GM19328 (cell line): Measurements from ENCODE around the gene RAB44.
"Not testable (repeated sequence)": the region's sequence is repeated elsewhere in the genome, so short reads cannot be mapped to it uniquely, and the experiment has no call there.

Source experiments
- ATAC-seq: cut with Tn5 transposase; IDR thresholded peaks from one replicate; pipeline ENCODE4 v1.9.1; 2021; ENCODE audit warnings: mild to moderate bottlenecking, moderate library complexity; ENCODE audit not compliant: unreplicated experiment

Gene RAB44

GRCh38 chr6:36704961-36705577 is 7.4 kb downstream of the RAB44 start:
- not testable (repeated sequence) for ATAC-seq

- no peak for ATAC-seq
Observed at GRCh38 chr6:36706339-36706738, 8.7 kb downstream of the RAB44 start.

GRCh38 chr6:36712816-36713215 is 15.2 kb downstream of the RAB44 start:
- no peak for ATAC-seq

GRCh38 chr6:36713846-36714245 is 16.2 kb downstream of the RAB44 start:
- ATAC-seq: no peak

GRCh38 chr6:36714511-36714910 is 16.9 kb downstream of the RAB44 start:
- ATAC-seq: no peak

DNA sequence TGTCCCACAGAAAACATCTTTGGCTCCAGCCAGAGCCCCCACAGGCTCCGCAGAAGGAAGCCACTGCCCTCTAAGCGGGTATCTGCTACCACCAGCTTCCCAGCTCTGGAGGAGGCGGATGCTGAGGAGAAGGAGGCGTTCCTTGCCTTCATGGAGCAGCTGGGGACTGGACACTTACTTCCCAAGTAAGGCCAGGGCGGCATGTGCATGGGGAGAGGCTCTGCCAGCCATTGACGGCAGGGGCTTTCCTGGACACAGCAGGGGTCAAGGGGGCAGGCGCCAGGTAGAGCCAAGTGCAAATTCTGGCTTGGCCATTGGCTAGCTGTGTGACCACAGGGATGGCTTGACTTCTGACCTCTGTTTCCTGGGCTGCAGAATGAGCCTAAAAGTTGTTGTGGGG is 17.8 kb downstream of the RAB44 start:
- no peak for ATAC-seq

GRCh38 chr6:36716476-36717093 is 19.0 kb downstream of the RAB44 start:
- ATAC-seq: no peak

- ATAC-seq: no peak
Observed at GRCh38 chr6:36717231-36717825, 19.7 kb downstream of the RAB44 start.

GRCh38 chr6:36717871-36718540 is 20.4 kb downstream of the RAB44 start:
- no peak for ATAC-seq

DNA sequence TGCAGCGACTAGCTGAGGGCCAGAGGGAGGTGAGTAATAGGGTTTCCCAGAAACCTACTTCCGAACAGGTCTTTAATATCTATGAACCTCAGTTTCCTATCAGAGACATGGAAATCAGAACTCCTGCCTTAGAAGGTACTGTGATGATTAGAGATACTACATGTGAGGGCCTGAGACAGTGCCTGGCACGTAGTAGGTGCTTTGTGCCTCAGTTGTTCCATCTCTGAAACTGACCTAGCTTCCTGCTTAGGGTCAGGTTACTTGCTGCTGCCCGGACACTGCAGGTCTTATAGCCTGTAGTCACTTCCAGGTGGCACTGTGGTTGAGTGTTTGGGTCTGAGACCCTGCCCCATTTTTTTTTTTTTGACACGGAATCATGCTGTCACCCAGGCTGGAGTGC is 20.9 kb downstream of the RAB44 start:
- ATAC-seq: no peak

DNA sequence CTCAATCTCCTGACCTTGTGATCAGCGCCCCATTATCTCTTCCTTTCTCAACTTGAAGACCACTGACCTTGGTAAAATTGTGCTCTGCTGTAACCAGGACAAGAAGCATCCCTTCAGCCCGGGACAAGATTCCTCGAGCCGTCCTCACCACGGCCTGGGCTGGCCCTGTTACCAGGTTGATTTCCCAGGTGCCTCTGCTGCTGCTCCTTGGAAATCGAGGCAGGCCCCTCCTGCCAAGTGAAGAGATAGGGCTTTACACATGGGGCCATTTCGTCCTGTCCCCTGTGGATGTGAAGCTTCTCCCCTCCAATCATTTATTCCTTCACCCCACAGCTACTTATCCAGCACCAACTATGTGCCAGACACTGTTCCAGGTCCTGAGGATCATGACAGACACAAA is 21.5 kb downstream of the RAB44 start:
- no peak for ATAC-seq

DNA sequence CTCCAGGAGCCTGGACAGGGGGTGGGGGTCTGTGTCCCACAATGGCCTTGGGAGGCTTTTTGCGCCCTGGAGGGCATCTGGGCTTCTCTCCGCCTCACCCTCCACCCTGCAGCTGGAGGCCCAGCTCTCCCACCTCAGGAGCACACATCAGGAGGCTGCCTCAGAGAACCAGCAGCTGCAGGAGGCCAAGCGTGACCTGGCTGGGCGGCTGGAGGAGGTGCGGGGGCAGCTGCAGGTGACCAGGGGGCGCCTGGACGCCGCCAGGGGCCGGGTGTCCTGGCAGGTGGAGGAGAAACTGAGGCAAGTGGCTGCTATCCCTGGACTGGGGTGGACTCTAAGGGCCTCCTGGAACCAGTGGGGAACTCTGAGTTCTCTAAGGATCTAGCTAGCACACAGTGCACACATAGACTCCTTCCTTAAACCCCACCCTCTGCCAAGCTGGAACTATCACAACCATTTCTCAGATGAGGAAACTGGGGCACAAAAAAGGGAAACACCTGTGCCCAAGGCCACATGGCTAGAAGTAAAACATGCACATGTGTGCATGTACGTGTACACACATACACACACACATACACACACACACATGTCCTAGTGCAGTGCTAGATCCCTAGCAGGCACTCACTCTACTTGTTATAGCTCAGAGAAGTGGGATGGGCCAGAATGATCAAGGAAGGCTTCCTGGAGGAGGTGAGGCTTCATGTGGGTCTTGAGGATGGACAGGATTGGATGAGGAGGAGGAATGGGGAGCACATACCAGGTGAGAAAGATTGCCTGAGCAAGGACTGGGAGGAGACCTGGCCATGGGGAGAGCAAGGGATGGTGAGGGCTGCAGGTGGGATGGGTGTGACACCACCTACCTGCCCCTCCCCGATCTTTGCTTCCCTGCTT is 22.9 kb downstream of the RAB44 start:
- no peak for ATAC-seq

DNA sequence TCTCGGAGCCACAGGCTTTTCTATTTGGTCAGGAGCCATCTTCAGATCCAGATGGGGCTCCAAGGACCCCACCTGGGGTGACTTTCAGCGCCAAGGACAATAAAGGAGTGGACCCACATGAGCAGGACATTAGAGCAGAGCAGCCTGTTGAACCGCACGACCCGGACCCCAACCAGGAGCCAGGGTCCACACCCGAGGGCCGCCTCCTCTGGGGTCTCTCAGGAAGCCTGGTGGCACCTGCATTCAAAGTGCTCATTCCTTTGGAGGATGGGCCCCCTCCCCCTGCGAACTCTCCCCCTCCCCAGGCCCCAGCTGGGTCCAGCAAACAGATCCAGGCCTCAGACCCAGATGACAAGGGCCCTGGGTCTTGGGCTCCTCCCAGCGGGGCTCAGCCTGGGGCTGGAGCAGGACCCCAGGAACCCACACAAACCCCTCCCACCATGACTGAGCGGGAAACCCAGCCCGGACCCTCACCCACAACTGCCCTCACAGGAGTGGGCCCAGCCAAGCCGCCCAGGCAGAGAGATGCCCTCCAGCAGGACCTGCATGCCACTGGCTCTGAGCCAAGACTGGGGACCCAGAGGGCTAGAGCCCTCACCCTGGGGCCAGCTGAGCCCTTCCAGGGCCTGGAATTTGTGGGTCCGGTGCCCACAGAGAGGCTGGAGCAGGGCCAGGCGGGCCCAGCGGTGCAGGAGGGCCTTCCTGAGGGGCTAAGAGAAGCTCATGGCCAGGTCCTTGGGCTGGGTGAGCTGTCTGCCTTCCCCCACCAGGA is 23.9 kb downstream of the RAB44 start:
- ATAC-seq: no peak

- no peak for ATAC-seq
Observed at GRCh38 chr6:36722365-36722764, 24.7 kb downstream of the RAB44 start.

DNA sequence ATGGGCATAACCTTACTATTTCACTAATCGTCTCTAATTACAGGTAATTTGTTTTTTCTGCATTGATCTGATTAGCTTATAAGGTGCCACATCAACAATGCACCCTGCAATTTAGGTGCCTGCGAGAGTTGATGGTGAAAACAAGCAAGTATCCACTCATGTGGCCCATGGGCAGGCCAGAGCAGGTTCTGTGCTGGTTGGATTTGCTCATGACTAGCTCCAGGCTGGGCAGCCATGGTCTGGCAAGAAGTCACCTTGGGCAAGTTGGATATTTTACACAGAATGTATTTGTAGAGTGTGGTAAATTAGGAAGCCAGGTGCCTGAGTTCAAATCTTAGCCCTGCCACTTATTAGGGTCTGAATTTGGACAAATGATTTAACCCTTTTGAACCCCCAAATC is 25.3 kb downstream of the RAB44 start:
- ATAC-seq: no peak

DNA sequence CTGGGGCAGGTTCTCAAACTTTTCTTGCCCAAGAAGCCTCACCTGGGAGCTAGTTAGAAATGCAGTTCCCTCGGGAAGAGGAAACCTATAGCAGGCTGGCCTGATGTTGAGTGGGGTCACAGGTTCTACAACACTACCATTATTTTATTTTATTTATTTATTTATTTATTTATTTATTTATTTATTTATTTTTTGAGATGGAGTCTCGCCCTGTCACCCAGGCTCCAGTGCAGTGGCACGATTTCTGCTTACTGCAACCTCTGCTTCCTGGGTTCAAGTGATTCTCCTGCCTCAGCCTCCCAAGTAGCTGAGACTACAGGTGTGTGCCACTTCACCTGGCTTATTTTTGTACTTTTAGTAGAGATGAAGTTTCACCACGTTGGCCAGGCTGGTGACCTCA is 26.4 kb downstream of the RAB44 start:
- not testable (repeated sequence) for ATAC-seq

GRCh38 chr6:36724514-36725390 is 27.1 kb downstream of the RAB44 start:
- no peak for ATAC-seq

DNA sequence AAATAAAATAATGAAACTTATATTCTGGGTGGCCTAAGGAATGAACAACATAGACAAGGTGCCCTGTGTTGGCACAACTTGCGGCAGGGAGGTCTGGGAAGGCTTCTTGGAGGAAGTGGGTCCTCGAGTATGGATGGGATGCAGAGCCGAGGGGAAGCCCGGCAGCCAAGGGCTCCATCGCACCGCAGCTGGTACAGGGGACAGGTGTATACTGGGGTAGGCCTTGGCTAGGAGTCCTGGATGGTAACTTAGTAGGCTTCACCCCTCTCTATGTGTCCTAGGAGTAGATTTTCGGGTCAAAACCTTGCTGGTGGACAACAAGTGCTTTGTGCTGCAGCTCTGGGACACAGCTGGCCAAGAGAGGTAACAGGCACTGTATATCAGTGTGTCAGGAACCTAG is 28.0 kb downstream of the RAB44 start:
- ATAC-seq: no peak

- no peak for ATAC-seq
Observed at GRCh38 chr6:36727505-36728021, 29.9 kb downstream of the RAB44 start.
